Measurements from ENCODE around the gene SLX4IP. TPM values are rescaled to one million over a fixed set of nuclear protein-coding genes. Genes with fewer than 3 reads are reported as not detected.
"Not testable (repeated sequence)": the region's sequence is repeated elsewhere in the genome, so short reads cannot be mapped to it uniquely, and the experiment has no call there.

SLX4IP gene
- total RNA-seq, 1 experiment from 2014 or later, result 5.4 TPM

DNA sequence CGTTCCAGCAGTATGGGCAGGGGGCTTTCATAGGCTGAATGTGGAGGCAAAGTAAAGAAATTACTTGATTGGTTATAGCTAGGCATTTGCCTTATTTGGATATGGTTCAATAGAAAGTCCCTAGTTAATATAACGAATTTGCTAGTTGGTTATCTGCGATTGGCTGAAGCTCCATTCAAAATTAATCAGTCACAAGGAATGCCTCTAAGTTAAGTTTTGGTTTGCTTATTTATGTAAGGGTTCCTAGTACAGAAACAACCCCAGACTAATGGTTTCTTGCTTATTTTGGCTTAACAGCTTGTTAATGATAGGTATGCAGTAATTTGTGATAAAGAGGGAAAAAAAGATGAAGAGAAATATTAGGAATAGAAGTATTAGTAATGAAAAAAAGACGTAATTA lies 151.2 kb downstream of the SLX4IP start:
- intact Hi-C loops (cut with micrococcal nuclease; ENCODE audit: unreplicated experiment), result no loop called here
- H3K9me3 Mint-ChIP-seq (ENCODE audit: low read depth, unreplicated experiment), result no peaks in the 10 kb centered on the region
- DNase-seq, result no peak
- no peak overlapping the region for H3K4me3 Mint-ChIP-seq (ENCODE audit: low read depth, unreplicated experiment)
- CTCF ChIA-PET, result no interaction called here
- TF ChIP-seq, protein P1, sequence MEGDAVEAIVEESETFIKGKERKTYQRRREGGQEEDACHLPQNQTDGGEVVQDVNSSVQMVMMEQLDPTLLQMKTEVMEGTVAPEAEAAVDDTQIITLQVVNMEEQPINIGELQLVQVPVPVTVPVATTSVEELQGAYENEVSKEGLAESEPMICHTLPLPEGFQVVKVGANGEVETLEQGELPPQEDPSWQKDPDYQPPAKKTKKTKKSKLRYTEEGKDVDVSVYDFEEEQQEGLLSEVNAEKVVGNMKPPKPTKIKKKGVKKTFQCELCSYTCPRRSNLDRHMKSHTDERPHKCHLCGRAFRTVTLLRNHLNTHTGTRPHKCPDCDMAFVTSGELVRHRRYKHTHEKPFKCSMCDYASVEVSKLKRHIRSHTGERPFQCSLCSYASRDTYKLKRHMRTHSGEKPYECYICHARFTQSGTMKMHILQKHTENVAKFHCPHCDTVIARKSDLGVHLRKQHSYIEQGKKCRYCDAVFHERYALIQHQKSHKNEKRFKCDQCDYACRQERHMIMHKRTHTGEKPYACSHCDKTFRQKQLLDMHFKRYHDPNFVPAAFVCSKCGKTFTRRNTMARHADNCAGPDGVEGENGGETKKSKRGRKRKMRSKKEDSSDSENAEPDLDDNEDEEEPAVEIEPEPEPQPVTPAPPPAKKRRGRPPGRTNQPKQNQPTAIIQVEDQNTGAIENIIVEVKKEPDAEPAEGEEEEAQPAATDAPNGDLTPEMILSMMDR (IDR thresholded peaks at IDR 0.05; ENCODE audit: unreplicated experiment), result no peak
- peaks cover 4% of the 10 kb centered on the region for H3K4me1 Mint-ChIP-seq (ENCODE audit: low read depth, unreplicated experiment)
- no peaks in the 10 kb centered on the region for H3K36me3 Mint-ChIP-seq (ENCODE audit: insufficient read depth, unreplicated experiment)
- no TSS peak for BruUV-seq (replicated peaks)
- no peaks in the 10 kb centered on the region for H3K27me3 Mint-ChIP-seq (ENCODE audit: unreplicated experiment)
- no peak overlapping the region for H3K27ac Mint-ChIP-seq (ENCODE audit: unreplicated experiment)

DNA sequence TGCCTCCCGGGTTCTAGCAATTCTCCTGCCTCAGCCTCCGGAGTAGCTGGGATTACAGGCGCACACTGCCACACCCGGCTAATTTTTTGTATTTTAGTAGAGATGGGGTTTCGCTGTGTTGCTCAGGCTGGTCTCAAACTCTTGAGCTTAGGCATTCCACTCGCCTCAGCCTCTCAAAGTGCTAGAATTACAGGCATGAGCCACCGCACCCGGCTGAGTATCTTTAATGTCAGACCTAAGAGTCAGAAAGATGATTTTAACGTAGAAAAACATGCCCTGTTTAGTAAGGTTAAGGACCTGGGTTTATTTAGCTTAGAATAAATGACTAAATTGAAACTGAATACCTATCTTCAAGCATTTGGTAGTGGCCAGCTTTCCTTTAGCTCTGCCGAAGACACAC lies 155.3 kb downstream of the SLX4IP start:
- BruUV-seq (replicated peaks); intact Hi-C loops (cut with micrococcal nuclease; ENCODE audit: unreplicated experiment); H3K4me3 Mint-ChIP-seq (ENCODE audit: low read depth, unreplicated experiment); H3K27ac Mint-ChIP-seq (ENCODE audit: unreplicated experiment); H3K27me3 Mint-ChIP-seq (ENCODE audit: unreplicated experiment); H3K9me3 Mint-ChIP-seq (ENCODE audit: low read depth, unreplicated experiment); H3K36me3 Mint-ChIP-seq (ENCODE audit: insufficient read depth, unreplicated experiment); DNase-seq: not testable (repeated sequence)
- peaks cover 17% of the 10 kb centered on the region for H3K4me1 Mint-ChIP-seq (ENCODE audit: low read depth, unreplicated experiment)
- CTCF ChIA-PET, result interaction anchor here (0.6 kb wide), 1 partner anchor 552 kb away, joined by 3 read pairs; no protein-coding TSS in a partner anchor

DNA sequence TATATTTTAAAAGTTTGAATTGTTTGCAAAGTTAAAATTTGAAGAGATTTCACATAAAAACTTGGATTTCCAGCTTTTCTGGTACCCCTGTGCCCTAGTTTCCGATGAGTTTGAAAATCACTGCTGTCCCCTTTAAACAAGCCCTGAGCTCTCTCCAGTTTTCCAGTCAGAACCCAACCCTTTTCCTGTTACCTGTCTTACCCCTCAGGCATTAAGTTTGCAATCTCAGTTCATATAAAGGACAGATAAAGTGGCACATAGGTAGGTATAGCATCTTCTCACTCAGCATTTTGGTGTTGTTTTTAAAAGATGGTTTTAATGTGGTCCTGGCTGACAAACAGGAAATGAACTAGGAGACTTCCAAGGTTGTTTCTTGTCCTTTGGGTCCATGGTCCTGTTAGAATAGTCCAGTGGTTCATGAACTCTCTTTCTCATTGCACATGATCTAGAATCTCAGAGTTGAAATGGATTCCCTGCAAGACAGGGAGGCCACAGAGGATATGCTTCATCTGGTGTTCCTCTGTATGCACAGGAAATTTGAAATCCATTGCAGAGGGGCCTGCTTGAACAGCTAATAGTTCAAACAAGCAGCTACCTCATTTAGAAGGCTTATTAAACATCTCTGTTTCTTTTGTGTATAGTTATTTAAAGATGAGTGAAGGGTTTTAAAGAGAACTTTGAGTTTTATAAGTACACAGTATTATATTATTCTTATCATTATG lies 156.0 kb downstream of the SLX4IP start:
- H3K4me3 Mint-ChIP-seq (ENCODE audit: low read depth, unreplicated experiment), result no peak overlapping the region
- no peaks in the 10 kb centered on the region for H3K9me3 Mint-ChIP-seq (ENCODE audit: low read depth, unreplicated experiment)
- TF ChIP-seq, protein P1 (IDR thresholded peaks at IDR 0.05; ENCODE audit: unreplicated experiment), result no peak
- no peak overlapping the region for H3K27ac Mint-ChIP-seq (ENCODE audit: unreplicated experiment)
- intact Hi-C loops (cut with micrococcal nuclease; ENCODE audit: unreplicated experiment), result no loop called here
- H3K4me1 Mint-ChIP-seq (ENCODE audit: low read depth, unreplicated experiment), result peaks cover 17% of the 10 kb centered on the region
- CTCF ChIA-PET, result interaction anchor here (0.6 kb wide), 1 partner anchor 551 kb away, joined by 3 read pairs; no protein-coding TSS in a partner anchor
- DNase-seq, result no peak
- no TSS peak for BruUV-seq (replicated peaks)
- H3K36me3 Mint-ChIP-seq (ENCODE audit: insufficient read depth, unreplicated experiment), result peaks cover 6% of the 10 kb centered on the region
- no peaks in the 10 kb centered on the region for H3K27me3 Mint-ChIP-seq (ENCODE audit: unreplicated experiment)

DNA sequence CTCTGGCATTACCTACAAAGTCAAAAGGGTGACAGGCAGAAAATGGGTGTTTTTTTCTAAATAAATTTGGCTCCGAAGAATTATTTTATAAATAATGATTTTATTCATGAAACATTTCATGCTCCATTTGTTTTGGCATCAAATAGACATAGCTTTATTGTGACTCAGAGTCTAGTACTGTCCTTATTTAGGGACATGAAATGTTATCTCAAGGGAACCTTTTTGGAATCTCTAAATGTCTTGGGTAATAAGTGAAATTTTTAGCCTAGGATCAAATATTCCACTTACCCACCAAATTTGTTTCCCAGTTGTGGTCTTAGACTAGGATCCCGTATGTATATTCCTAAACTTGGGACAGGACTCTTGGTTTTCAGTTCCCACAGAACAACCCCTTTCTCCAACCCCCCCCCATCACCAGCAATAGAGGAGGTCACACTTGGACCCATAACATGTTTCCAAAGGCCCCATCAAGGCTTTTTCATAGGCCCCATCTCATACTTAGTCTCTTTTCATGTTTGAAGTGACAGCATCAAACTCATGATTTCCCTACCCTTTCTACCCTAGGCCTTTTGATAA lies 156.9 kb downstream of the SLX4IP start:
- peaks cover 17% of the 10 kb centered on the region for H3K4me1 Mint-ChIP-seq (ENCODE audit: low read depth, unreplicated experiment)
- CTCF ChIA-PET, result no interaction called here
- H3K4me3 Mint-ChIP-seq (ENCODE audit: low read depth, unreplicated experiment), result no peak overlapping the region
- no peak for DNase-seq
- BruUV-seq (replicated peaks), result no TSS peak
- H3K27ac Mint-ChIP-seq (ENCODE audit: unreplicated experiment), result peak overlapping the region; percentile 50
- TF ChIP-seq, protein P1 (IDR thresholded peaks at IDR 0.05; ENCODE audit: unreplicated experiment), result no peak
- H3K27me3 Mint-ChIP-seq (ENCODE audit: unreplicated experiment), result no peaks in the 10 kb centered on the region
- intact Hi-C loops (cut with micrococcal nuclease; ENCODE audit: unreplicated experiment), result no loop called here
- H3K36me3 Mint-ChIP-seq (ENCODE audit: insufficient read depth, unreplicated experiment), result peaks cover 6% of the 10 kb centered on the region
- no peaks in the 10 kb centered on the region for H3K9me3 Mint-ChIP-seq (ENCODE audit: low read depth, unreplicated experiment)
